ENCODE data around the gene CHFR.

DNA sequence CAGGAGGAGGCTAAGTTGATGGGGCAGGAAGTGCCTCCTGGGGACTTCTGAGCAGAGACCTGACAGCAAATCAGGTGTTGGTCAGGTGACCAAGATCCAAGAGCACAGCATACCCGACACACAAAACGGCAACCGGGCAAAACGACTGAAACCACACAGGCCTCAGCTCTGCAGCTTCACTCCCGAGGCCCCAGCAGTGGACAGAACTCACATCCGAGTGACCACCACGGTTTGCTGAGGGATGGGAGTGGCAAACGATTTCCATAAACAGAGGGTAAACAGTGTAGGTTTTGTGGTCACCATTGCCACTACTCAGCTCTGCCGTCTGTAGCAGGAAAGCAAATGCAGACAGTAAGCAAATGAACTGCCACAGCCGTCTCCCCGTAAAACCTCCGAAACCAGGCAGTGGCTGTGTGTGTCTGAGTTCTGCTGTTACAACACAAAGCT, 14.4 kb downstream of the CHFR start:
- TF ChIP-seq, protein P1, sequence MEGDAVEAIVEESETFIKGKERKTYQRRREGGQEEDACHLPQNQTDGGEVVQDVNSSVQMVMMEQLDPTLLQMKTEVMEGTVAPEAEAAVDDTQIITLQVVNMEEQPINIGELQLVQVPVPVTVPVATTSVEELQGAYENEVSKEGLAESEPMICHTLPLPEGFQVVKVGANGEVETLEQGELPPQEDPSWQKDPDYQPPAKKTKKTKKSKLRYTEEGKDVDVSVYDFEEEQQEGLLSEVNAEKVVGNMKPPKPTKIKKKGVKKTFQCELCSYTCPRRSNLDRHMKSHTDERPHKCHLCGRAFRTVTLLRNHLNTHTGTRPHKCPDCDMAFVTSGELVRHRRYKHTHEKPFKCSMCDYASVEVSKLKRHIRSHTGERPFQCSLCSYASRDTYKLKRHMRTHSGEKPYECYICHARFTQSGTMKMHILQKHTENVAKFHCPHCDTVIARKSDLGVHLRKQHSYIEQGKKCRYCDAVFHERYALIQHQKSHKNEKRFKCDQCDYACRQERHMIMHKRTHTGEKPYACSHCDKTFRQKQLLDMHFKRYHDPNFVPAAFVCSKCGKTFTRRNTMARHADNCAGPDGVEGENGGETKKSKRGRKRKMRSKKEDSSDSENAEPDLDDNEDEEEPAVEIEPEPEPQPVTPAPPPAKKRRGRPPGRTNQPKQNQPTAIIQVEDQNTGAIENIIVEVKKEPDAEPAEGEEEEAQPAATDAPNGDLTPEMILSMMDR (IDR thresholded peaks at IDR 0.05; ENCODE audit: low read length), result no peak
- no peak for TF ChIP-seq EZH2 (IDR thresholded peaks at IDR 0.05; ENCODE audit: borderline replicate concordance, low read length)
